Measurements from ENCODE around the gene ASAP2.

Gene ASAP2

GRCh38 chr2:9315280-9315847 lies 108.8 kb downstream of the ASAP2 start:
- no peak overlapping the region for H3K23ac ChIP-seq (ENCODE audit: low read length)
- H3K4ac ChIP-seq (ENCODE audit: low read depth, low read length) = no peak overlapping the region
- H3K27me3 ChIP-seq (ENCODE audit: insufficient read depth, low read length, poor library complexity) = no peaks in the 10 kb centered on the region
- no peak overlapping the region for H2AK5ac ChIP-seq (ENCODE audit: low read length)
- H3K36me3 ChIP-seq (ENCODE audit: control insufficient read depth, insufficient read depth, low read length) = no peaks in the 10 kb centered on the region
- no peak overlapping the region for H3K18ac ChIP-seq (ENCODE audit: low read length)
- no peak overlapping the region for H2BK15ac ChIP-seq (replicated peaks; ENCODE audit: low read depth)
- H3K56ac ChIP-seq (ENCODE audit: low read length) = no peak overlapping the region
- H3K79me2 ChIP-seq (ENCODE audit: control insufficient read depth, insufficient read depth, low read length) = no peaks in the 10 kb centered on the region
- H3K9ac ChIP-seq (ENCODE audit: low read length) = no peak overlapping the region
- no CpG with 5 or more reads among the region's 16 CpGs for WGBS (ENCODE audit: extremely low coverage, insufficient coverage, low lambda C conversion rate)
- H3K4me2 ChIP-seq (ENCODE audit: low read length) = no peak overlapping the region
- H3K4me3 ChIP-seq (ENCODE audit: low read length) = no peak overlapping the region
- peaks cover under 1% of the 10 kb centered on the region for H3K4me1 ChIP-seq (ENCODE audit: control insufficient read depth, low read depth, low read length)
- H4K8ac ChIP-seq (ENCODE audit: low read depth, low read length) = no peak overlapping the region
- DNase-seq = peak; percentile 37
- no peaks in the 10 kb centered on the region for H3K79me1 ChIP-seq (ENCODE audit: low read length)
- H3K27ac ChIP-seq (ENCODE audit: low read depth, low read length) = no peak overlapping the region
- no peak overlapping the region for H4K5ac ChIP-seq (ENCODE audit: low read length)
- no peak overlapping the region for H2BK5ac ChIP-seq (ENCODE audit: low read length)
- H2BK120ac ChIP-seq (ENCODE audit: low read depth, low read length) = no peak overlapping the region

GRCh38 chr2:9317559-9317958 lies 110.9 kb downstream of the ASAP2 start:
- Histone ChIP-seq H3K79me2 (ENCODE audit: control insufficient read depth, insufficient read depth, low read length) (no peaks in the 10 kb centered on the region), H4K8ac (ENCODE audit: low read depth, low read length) (no peak overlapping the region), H3K4me1 (ENCODE audit: control insufficient read depth, low read depth, low read length) (no peaks in the 10 kb centered on the region), H3K4me2 (ENCODE audit: low read length) (no peak overlapping the region), H3K4ac (ENCODE audit: low read depth, low read length) (no peak overlapping the region), H3K18ac (ENCODE audit: low read length) (no peak overlapping the region), H2BK15ac (replicated peaks; ENCODE audit: low read depth) (no peak overlapping the region), H2AK5ac (ENCODE audit: low read length) (no peak overlapping the region), H3K4me3 (ENCODE audit: low read length) (no peak overlapping the region), H3K79me1 (ENCODE audit: low read length) (no peaks in the 10 kb centered on the region), H3K56ac (ENCODE audit: low read length) (no peak overlapping the region), H2BK120ac (ENCODE audit: low read depth, low read length) (no peak overlapping the region), H3K27me3 (ENCODE audit: insufficient read depth, low read length, poor library complexity) (no peaks in the 10 kb centered on the region), H4K5ac (ENCODE audit: low read length) (no peak overlapping the region), H2BK5ac (ENCODE audit: low read length) (no peak overlapping the region), H3K27ac (ENCODE audit: low read depth, low read length) (no peak overlapping the region), H3K9ac (ENCODE audit: low read length) (no peak overlapping the region), H3K23ac (ENCODE audit: low read length) (no peak overlapping the region), H3K36me3 (ENCODE audit: control insufficient read depth, insufficient read depth, low read length) (no peaks in the 10 kb centered on the region)
- DNase-seq = no peak
- 100% methylated on average over 6 of the region's 6 CpGs for WGBS (ENCODE audit: extremely low coverage, insufficient coverage, low lambda C conversion rate)

GRCh38 chr2:9318461-9319337 lies 112.1 kb downstream of the ASAP2 start:
- Histone ChIP-seq H3K4me2 (ENCODE audit: low read length) (no peak overlapping the region), H3K4me1 (ENCODE audit: control insufficient read depth, low read depth, low read length) (no peaks in the 10 kb centered on the region), H3K79me2 (ENCODE audit: control insufficient read depth, insufficient read depth, low read length) (no peaks in the 10 kb centered on the region), H3K23ac (ENCODE audit: low read length) (no peak overlapping the region), H3K27ac (ENCODE audit: low read depth, low read length) (no peak overlapping the region), H3K9ac (ENCODE audit: low read length) (no peak overlapping the region), H3K56ac (ENCODE audit: low read length) (no peak overlapping the region), H3K18ac (ENCODE audit: low read length) (no peak overlapping the region), H2BK15ac (replicated peaks; ENCODE audit: low read depth) (no peak overlapping the region), H2AK5ac (ENCODE audit: low read length) (no peak overlapping the region), H2BK5ac (ENCODE audit: low read length) (no peak overlapping the region), H3K79me1 (ENCODE audit: low read length) (no peaks in the 10 kb centered on the region), H3K36me3 (ENCODE audit: control insufficient read depth, insufficient read depth, low read length) (no peaks in the 10 kb centered on the region), H2BK120ac (ENCODE audit: low read depth, low read length) (no peak overlapping the region), H4K5ac (ENCODE audit: low read length) (no peak overlapping the region), H3K27me3 (ENCODE audit: insufficient read depth, low read length, poor library complexity) (no peaks in the 10 kb centered on the region), H3K4me3 (ENCODE audit: low read length) (no peak overlapping the region), H4K8ac (ENCODE audit: low read depth, low read length) (no peak overlapping the region), H3K4ac (ENCODE audit: low read depth, low read length) (no peak overlapping the region)
- no peak for DNase-seq
- no CpG with 5 or more reads among the region's 29 CpGs for WGBS (ENCODE audit: extremely low coverage, insufficient coverage, low lambda C conversion rate)

DNA sequence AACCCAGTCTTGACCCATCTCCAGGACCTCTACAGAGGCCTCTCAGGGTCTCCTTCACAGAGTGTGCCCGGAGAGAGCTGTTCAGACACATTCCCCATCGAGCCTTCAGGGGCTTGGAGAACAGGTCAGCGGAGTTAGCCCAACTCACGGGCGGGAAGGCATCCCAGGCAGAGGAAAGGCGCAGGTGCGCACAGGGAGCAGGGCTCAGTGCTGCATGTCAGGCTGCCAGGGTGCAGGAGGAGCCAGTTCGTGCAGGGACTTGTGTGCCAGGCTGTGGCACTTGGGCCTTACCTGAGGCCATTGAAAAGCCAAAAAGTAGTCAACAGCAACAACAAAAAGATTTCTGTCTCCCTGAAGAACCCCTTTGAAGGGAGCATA lies 112.7 kb downstream of the ASAP2 start:
- DNase-seq = no peak

GRCh38 chr2:9322576-9322975 lies 116.0 kb downstream of the ASAP2 start:
- no peaks in the 10 kb centered on the region for H3K79me1 ChIP-seq (ENCODE audit: low read length)
- no peak overlapping the region for H3K56ac ChIP-seq (ENCODE audit: low read length)
- no peak for DNase-seq
- no CpG with 5 or more reads among the region's 7 CpGs for WGBS (ENCODE audit: extremely low coverage, insufficient coverage, low lambda C conversion rate)
- no peak overlapping the region for H4K5ac ChIP-seq (ENCODE audit: low read length)
- H3K23ac ChIP-seq (ENCODE audit: low read length) = no peak overlapping the region
- no peaks in the 10 kb centered on the region for H3K79me2 ChIP-seq (ENCODE audit: control insufficient read depth, insufficient read depth, low read length)
- no peak overlapping the region for H2AK5ac ChIP-seq (ENCODE audit: low read length)
- H3K36me3 ChIP-seq (ENCODE audit: control insufficient read depth, insufficient read depth, low read length) = no peaks in the 10 kb centered on the region
- no peak overlapping the region for H4K8ac ChIP-seq (ENCODE audit: low read depth, low read length)
- no peak overlapping the region for H2BK15ac ChIP-seq (replicated peaks; ENCODE audit: low read depth)
- no peaks in the 10 kb centered on the region for H3K27me3 ChIP-seq (ENCODE audit: insufficient read depth, low read length, poor library complexity)
- no peak overlapping the region for H3K27ac ChIP-seq (ENCODE audit: low read depth, low read length)
- H3K18ac ChIP-seq (ENCODE audit: low read length) = no peak overlapping the region
- no peak overlapping the region for H3K4me3 ChIP-seq (ENCODE audit: low read length)
- no peak overlapping the region for H2BK120ac ChIP-seq (ENCODE audit: low read depth, low read length)
- H3K9ac ChIP-seq (ENCODE audit: low read length) = no peak overlapping the region
- H3K4me2 ChIP-seq (ENCODE audit: low read length) = no peak overlapping the region
- H3K4me1 ChIP-seq (ENCODE audit: control insufficient read depth, low read depth, low read length) = peaks cover 2% of the 10 kb centered on the region
- no peak overlapping the region for H2BK5ac ChIP-seq (ENCODE audit: low read length)
- H3K4ac ChIP-seq (ENCODE audit: low read depth, low read length) = no peak overlapping the region

More for the DNA sequence above, 112.7 kb downstream of the ASAP2 start:
- Histone ChIP-seq H3K56ac (ENCODE audit: low read length) (no peak overlapping the region), H2BK15ac (replicated peaks; ENCODE audit: low read depth) (no peak overlapping the region), H3K4me2 (ENCODE audit: low read length) (no peak overlapping the region), H3K4ac (ENCODE audit: low read depth, low read length) (no peak overlapping the region), H2AK5ac (ENCODE audit: low read length) (no peak overlapping the region), H2BK120ac (ENCODE audit: low read depth, low read length) (no peak overlapping the region), H4K5ac (ENCODE audit: low read length) (no peak overlapping the region), H3K23ac (ENCODE audit: low read length) (no peak overlapping the region), H3K79me2 (ENCODE audit: control insufficient read depth, insufficient read depth, low read length) (no peaks in the 10 kb centered on the region), H3K27ac (ENCODE audit: low read depth, low read length) (no peak overlapping the region), H3K4me1 (ENCODE audit: control insufficient read depth, low read depth, low read length) (no peaks in the 10 kb centered on the region), H3K4me3 (ENCODE audit: low read length) (no peak overlapping the region), H4K8ac (ENCODE audit: low read depth, low read length) (no peak overlapping the region), H3K9ac (ENCODE audit: low read length) (no peak overlapping the region), H3K79me1 (ENCODE audit: low read length) (no peaks in the 10 kb centered on the region), H3K18ac (ENCODE audit: low read length) (no peak overlapping the region), H2BK5ac (ENCODE audit: low read length) (no peak overlapping the region), H3K27me3 (ENCODE audit: insufficient read depth, low read length, poor library complexity) (no peaks in the 10 kb centered on the region), H3K36me3 (ENCODE audit: control insufficient read depth, insufficient read depth, low read length) (no peaks in the 10 kb centered on the region)
- WGBS (ENCODE audit: extremely low coverage, insufficient coverage, low lambda C conversion rate) = no CpG with 5 or more reads among the region's 8 CpGs

Data from mesendoderm (in vitro differentiated cells).